H9 (cell line): Measurements from ENCODE around the gene CACNA1A. TPM values are rescaled to one million over a fixed set of nuclear protein-coding genes. Genes with fewer than 3 reads are reported as not detected.

Experiments
- DNase-seq: peaks from one replicate; pipeline ENCODE4 v3.0.0-alpha.2; 2017
- H2AFZ ChIP-seq: one replicate; pipeline ENCODE4 v1.6.1; 2013; ENCODE audit warnings: mild to moderate bottlenecking, low read length, control low read depth, moderate library complexity
- H2AK5ac ChIP-seq: 2 replicates; pipeline ENCODE4 v1.6.1; 2013; ENCODE audit warnings: low read length, control low read depth, mixed read lengths; ENCODE audit not compliant: insufficient read length
- H2BK120ac ChIP-seq: one replicate; pipeline ENCODE4 v1.6.1; 2013; ENCODE audit warnings: low read depth, mild to moderate bottlenecking, low read length, control low read depth, inconsistent platforms; ENCODE audit not compliant: poor library complexity, severe bottlenecking
- H2BK12ac ChIP-seq: 2 replicates; pipeline ENCODE4 v1.6.1; 2013; ENCODE audit warnings: low read length, control low read depth, mixed read lengths, low read depth; ENCODE audit not compliant: insufficient read length
- H2BK15ac ChIP-seq: 2 replicates; pipeline ENCODE4 v1.6.1; 2013; ENCODE audit warnings: low read depth, low read length, control low read depth
- H2BK20ac ChIP-seq: one replicate; pipeline ENCODE4 v1.6.1; 2013; ENCODE audit warnings: low read depth, mild to moderate bottlenecking, low read length, control low read depth, inconsistent platforms; ENCODE audit not compliant: poor library complexity, severe bottlenecking
- H2BK5ac ChIP-seq: 2 replicates; pipeline ENCODE4 v1.6.1; 2013; ENCODE audit warnings: low read length, control low read depth, mixed read lengths; ENCODE audit not compliant: insufficient read length
- H3K14ac ChIP-seq: 2 replicates; pipeline ENCODE4 v1.6.1; 2013; ENCODE audit warnings: low read length, control low read depth; ENCODE audit not compliant: insufficient read depth
- H3K18ac ChIP-seq: 2 replicates; pipeline ENCODE4 v1.6.1; 2013; ENCODE audit warnings: low read depth, mild to moderate bottlenecking, mixed read lengths, low read length, control low read depth; ENCODE audit not compliant: insufficient read length
- H3K23ac ChIP-seq: 2 replicates; pipeline ENCODE4 v1.6.1; 2013; ENCODE audit warnings: low read length, control low read depth, mixed read lengths, low read depth; ENCODE audit not compliant: insufficient read length
- H3K23me2 ChIP-seq: 2 replicates; pipeline ENCODE4 v1.6.1; 2013; ENCODE audit warnings: low read depth, mild to moderate bottlenecking, mixed read lengths, low read length, control low read depth; ENCODE audit not compliant: insufficient read length, poor library complexity, severe bottlenecking
- H3K27ac ChIP-seq: 2 replicates; pipeline ENCODE4 v1.5.1; 2013; ENCODE audit warnings: low read length, control low read depth, mixed read lengths, low read depth; ENCODE audit not compliant: insufficient read length
- H3K27me3 ChIP-seq: 2 replicates; pipeline ENCODE4 v1.6.1; 2013; ENCODE audit warnings: low read length, control low read depth, inconsistent platforms; ENCODE audit not compliant: insufficient read depth
- H3K4ac ChIP-seq: 2 replicates; pipeline ENCODE4 v1.6.1; 2013; ENCODE audit warnings: low read depth, mild to moderate bottlenecking, control low read depth, inconsistent platforms, low read length, moderate library complexity
- H3K4me1 ChIP-seq: 2 replicates; pipeline ENCODE4 v1.6.1; 2013; ENCODE audit warnings: low read length, control low read depth, inconsistent platforms; ENCODE audit not compliant: insufficient read depth
- H3K4me2 ChIP-seq: 2 replicates; pipeline ENCODE4 v1.6.1; 2013; ENCODE audit warnings: low read length, control low read depth, mixed read lengths; ENCODE audit not compliant: insufficient read length, insufficient read depth
- H3K56ac ChIP-seq: 2 replicates; pipeline ENCODE4 v1.6.1; 2013; ENCODE audit warnings: low read depth, mild to moderate bottlenecking, mixed read lengths, low read length, control low read depth; ENCODE audit not compliant: insufficient read length
- H3K79me1 ChIP-seq: 2 replicates; pipeline ENCODE4 v1.6.1; 2013; ENCODE audit warnings: low read depth, mild to moderate bottlenecking, moderate library complexity, low read length, control low read depth, inconsistent platforms; ENCODE audit not compliant: insufficient read depth, poor library complexity, severe bottlenecking
- H3K79me2 ChIP-seq: 2 replicates; pipeline ENCODE4 v1.6.1; 2013; ENCODE audit warnings: low read length, control low read depth, inconsistent platforms; ENCODE audit not compliant: insufficient read depth
- H3K9ac ChIP-seq: 2 replicates; pipeline ENCODE4 v1.6.1; 2013; ENCODE audit warnings: low read length, control low read depth, mixed read lengths; ENCODE audit not compliant: insufficient read length; ENCODE audit errors: extremely low read depth
- H3K9me3 ChIP-seq: one replicate; pipeline ENCODE4 v1.6.1; 2013; ENCODE audit warnings: low read depth, low read length, inconsistent platforms; ENCODE audit not compliant: control insufficient read depth
- H3T11ph ChIP-seq: one replicate; pipeline ENCODE4 v1.6.1; 2013; ENCODE audit warnings: mild to moderate bottlenecking, low read length, control low read depth, inconsistent platforms
- H4K20me1 ChIP-seq: one replicate; pipeline ENCODE4 v1.6.1; 2013; ENCODE audit not compliant: control insufficient read depth, insufficient read length, insufficient read depth
- H4K5ac ChIP-seq: 2 replicates; pipeline ENCODE4 v1.6.1; 2013; ENCODE audit warnings: low read depth, mild to moderate bottlenecking, mixed read lengths, low read length, control low read depth; ENCODE audit not compliant: insufficient read length
- H4K8ac ChIP-seq: replicated peaks from 2 replicates; pipeline ENCODE4 v1.6.1; 2013; ENCODE audit warnings: low read length, control low read depth, mixed read lengths, low read depth; ENCODE audit not compliant: insufficient read length
- H4K91ac ChIP-seq: 2 replicates; pipeline ENCODE4 v1.6.1; 2013; ENCODE audit warnings: low read depth, mild to moderate bottlenecking, moderate library complexity, mixed read lengths, low read length, control low read depth; ENCODE audit not compliant: insufficient read length
- H3K27ac Mint-ChIP-seq, 3 experiments: 2 replicates in 2 of 3; 3 replicates in 1 of 3; pipeline ENCODE4 v1.8.0; 2020 to 2021; ENCODE audit warnings: mixed read lengths in 3 of 3, mild to moderate bottlenecking in 1 of 3, moderate library complexity in 1 of 3
- H3K27me3 Mint-ChIP-seq: 2 replicates; pipeline ENCODE4 v1.8.0; 2021; ENCODE audit warnings: low read depth, mild to moderate bottlenecking, moderate library complexity, mixed read lengths
- H3K36me3 Mint-ChIP-seq, 3 experiments: 2 replicates in 2 of 3; 3 replicates in 1 of 3; pipeline ENCODE4 v1.8.0; 2020 to 2021; ENCODE audit warnings: low read depth in 3 of 3, mixed read lengths in 3 of 3; ENCODE audit not compliant: insufficient read depth in 1 of 3
- H3K4me1 Mint-ChIP-seq, 2 experiments: 2 replicates each; pipeline ENCODE4 v1.8.0; 2020; ENCODE audit warnings: mixed read lengths in 2 of 2
- H3K4me3 Mint-ChIP-seq, 2 experiments: 2 replicates in 1 of 2; 3 replicates in 1 of 2; pipeline ENCODE4 v1.8.0; 2020 to 2021; ENCODE audit warnings: mild to moderate bottlenecking in 2 of 2, mixed read lengths in 2 of 2, moderate library complexity in 1 of 2
- H3K9me3 Mint-ChIP-seq, 2 experiments: 2 replicates in 1 of 2; 3 replicates in 1 of 2; pipeline ENCODE4 v1.8.0; 2020; ENCODE audit warnings: mild to moderate bottlenecking in 2 of 2, mixed read lengths in 2 of 2, moderate library complexity in 1 of 2
- WGBS: extraction: QIAGEN DNeasy Blood & Tissue Kit; methylation state at CpG from one replicate; pipeline ENCODE4 v1.1.7; 2013; ENCODE audit warnings: missing lambda C conversion rate, low lambda C conversion rate, mixed read lengths; ENCODE audit not compliant: insufficient read length; ENCODE audit errors: extremely low coverage; 5-methylcytosine and 5-hydroxymethylcytosine counted together
- total RNA-seq: library from RNA; stranded (reverse); gene quantifications from 2 replicates; pipeline ENCODE4 v1.2.1, GENCODE V29; 2021
- TF ChIP-seq, protein P1 (sequence below): fragments of 200-600 bp; sonication (generic); conservative IDR thresholded peaks from 3 replicates; pipeline ENCODE4 v1.8.0; 2021; ENCODE audit warnings: antibody characterized with exemption, mild to moderate bottlenecking

Gene CACNA1A
- total RNA-seq, 1 experiment from 2014 or later, result 8.0 TPM

DNA sequence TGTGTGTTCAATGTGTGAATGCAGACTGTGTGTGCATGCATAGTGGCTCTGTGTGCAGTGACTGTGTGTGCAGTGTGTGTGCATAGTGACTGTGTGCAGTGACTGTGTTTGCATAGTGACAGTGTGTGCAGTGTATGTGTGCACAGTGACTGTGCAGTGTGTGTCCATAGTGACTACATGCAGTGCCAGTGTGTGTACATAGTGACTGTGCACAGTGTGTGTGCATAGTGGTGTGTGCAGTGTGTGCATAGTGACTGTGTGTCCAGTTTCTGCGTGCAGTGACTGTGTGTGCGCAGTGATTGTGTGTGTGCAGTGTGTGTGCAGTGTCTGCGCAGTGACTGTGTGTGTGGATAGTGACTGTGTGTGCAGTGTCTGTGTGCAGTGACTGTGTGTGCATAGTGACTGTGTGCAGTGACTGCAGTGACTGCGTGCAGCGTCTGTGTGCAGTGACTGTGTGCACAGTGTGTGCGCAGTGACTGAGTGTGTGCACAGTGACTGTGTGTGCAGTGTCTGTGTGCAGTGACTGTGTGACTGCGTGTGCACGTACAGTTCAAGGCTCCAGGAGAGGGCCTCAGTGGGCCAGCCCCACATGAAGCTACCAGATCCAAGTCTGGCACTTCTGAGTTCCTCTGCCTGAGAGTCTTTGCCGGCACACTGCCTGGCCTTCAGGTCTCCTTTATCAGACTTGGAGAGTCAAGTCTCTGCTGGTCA, 265.8 kb downstream of the CACNA1A start:
- H3K56ac ChIP-seq, result no peak overlapping the region
- peak overlapping the region; percentile 30 for H4K5ac ChIP-seq
- H3K18ac ChIP-seq, result no peak overlapping the region
- H3K4me2 ChIP-seq, result no peak overlapping the region
- H3K23me2 ChIP-seq, result no peaks in the 10 kb centered on the region
- H2AK5ac ChIP-seq, result no peak overlapping the region
- H3K9ac ChIP-seq, result no peak overlapping the region
- no peak overlapping the region for H3K4ac ChIP-seq
- WGBS, result no CpG with 5 or more reads among the region's 9 CpGs
- no peak overlapping the region for H2BK20ac ChIP-seq
- peaks cover 15 to 21% of the 10 kb centered on the region in 2 experiments for H3K4me1 Mint-ChIP-seq
- no peaks in the 10 kb centered on the region for H3K79me1 ChIP-seq
- H3K9me3 Mint-ChIP-seq, result peaks cover 7 to 8% of the 10 kb centered on the region in 2 experiments
- 0 out of 7 replicates have a peak overlapping the region, but pooled peaks of 1 of the 3 experiments have one; percentile 11 for H3K27ac Mint-ChIP-seq
- H2BK120ac ChIP-seq, result no peak overlapping the region
- H3K9me3 ChIP-seq, result no peaks in the 10 kb centered on the region
- no peak overlapping the region; a peak in 1 of 5 replicates for H3K4me3 Mint-ChIP-seq
- peaks cover 4 to 8% (median 5%) of the 10 kb centered on the region in 3 experiments; a peak in 5 of 7 replicates for H3K36me3 Mint-ChIP-seq
- TF ChIP-seq, protein P1, sequence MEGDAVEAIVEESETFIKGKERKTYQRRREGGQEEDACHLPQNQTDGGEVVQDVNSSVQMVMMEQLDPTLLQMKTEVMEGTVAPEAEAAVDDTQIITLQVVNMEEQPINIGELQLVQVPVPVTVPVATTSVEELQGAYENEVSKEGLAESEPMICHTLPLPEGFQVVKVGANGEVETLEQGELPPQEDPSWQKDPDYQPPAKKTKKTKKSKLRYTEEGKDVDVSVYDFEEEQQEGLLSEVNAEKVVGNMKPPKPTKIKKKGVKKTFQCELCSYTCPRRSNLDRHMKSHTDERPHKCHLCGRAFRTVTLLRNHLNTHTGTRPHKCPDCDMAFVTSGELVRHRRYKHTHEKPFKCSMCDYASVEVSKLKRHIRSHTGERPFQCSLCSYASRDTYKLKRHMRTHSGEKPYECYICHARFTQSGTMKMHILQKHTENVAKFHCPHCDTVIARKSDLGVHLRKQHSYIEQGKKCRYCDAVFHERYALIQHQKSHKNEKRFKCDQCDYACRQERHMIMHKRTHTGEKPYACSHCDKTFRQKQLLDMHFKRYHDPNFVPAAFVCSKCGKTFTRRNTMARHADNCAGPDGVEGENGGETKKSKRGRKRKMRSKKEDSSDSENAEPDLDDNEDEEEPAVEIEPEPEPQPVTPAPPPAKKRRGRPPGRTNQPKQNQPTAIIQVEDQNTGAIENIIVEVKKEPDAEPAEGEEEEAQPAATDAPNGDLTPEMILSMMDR, result no peak
- no peak overlapping the region for H2BK15ac ChIP-seq
- no peak overlapping the region for H3T11ph ChIP-seq
- H4K8ac ChIP-seq, result peak overlapping the region; percentile 22
- no peaks in the 10 kb centered on the region for H3K27me3 ChIP-seq
- H3K27ac ChIP-seq, result no peak overlapping the region
- peaks cover 1% of the 10 kb centered on the region for H3K27me3 Mint-ChIP-seq
- no peak overlapping the region for H2BK5ac ChIP-seq
- H4K91ac ChIP-seq, result no peak overlapping the region
- H3K14ac ChIP-seq, result no peak overlapping the region
- no peak overlapping the region for H3K23ac ChIP-seq
- peaks cover 3% of the 10 kb centered on the region for H4K20me1 ChIP-seq
- peaks cover 3% of the 10 kb centered on the region; the same call in 1 of the 2 replicates for H3K4me1 ChIP-seq
- no peak overlapping the region for H2AFZ ChIP-seq
- no peaks in the 10 kb centered on the region for H3K79me2 ChIP-seq
- no peak for DNase-seq
- no peak overlapping the region for H2BK12ac ChIP-seq
